MM.1S (cell line): Measurements from ENCODE around the gene DCDC2.
"Not testable (repeated sequence)": the region's sequence is repeated elsewhere in the genome, so short reads cannot be mapped to it uniquely, and the experiment has no call there.

Source experiments
- DNase-seq: peaks from one replicate; pipeline ENCODE4 v3.0.0-alpha.2; 2015
- H2AFZ ChIP-seq: fragments of 300-600 bp; sonication (generic); 2 replicates; pipeline ENCODE4 v1.6.0; 2016; ENCODE audit warnings: antibody characterized with exemption, low read length
- H3F3A ChIP-seq: fragments of 300-600 bp; sonication (generic); 2 replicates; pipeline ENCODE4 v1.6.1; 2016; ENCODE audit warnings: mild to moderate bottlenecking, antibody characterized with exemption, low read length, moderate library complexity, mixed read lengths; ENCODE audit not compliant: insufficient read depth
- H3K27ac ChIP-seq: fragments of 300-600 bp; sonication (generic); 2 replicates; pipeline ENCODE4 v1.5.1; 2016; ENCODE audit warnings: mild to moderate bottlenecking, low read length
- H3K27me3 ChIP-seq: fragments of 300-600 bp; sonication (generic); replicated peaks from 2 replicates; pipeline ENCODE4 v1.6.0; 2016; ENCODE audit warnings: low read length; ENCODE audit not compliant: insufficient read depth
- H3K36me3 ChIP-seq: fragments of 300-600 bp; sonication (generic); replicated peaks from 2 replicates; pipeline ENCODE4 v1.6.1; 2016; ENCODE audit warnings: mild to moderate bottlenecking, low read length, mixed read lengths; ENCODE audit not compliant: insufficient read depth
- H3K4me1 ChIP-seq: fragments of 300-600 bp; sonication (generic); 2 replicates; pipeline ENCODE4 v1.6.1; 2016; ENCODE audit warnings: low read length, mixed read lengths
- H3K4me2 ChIP-seq: fragments of 300-600 bp; sonication (generic); 2 replicates; pipeline ENCODE4 v1.6.0; 2016; ENCODE audit warnings: low read depth, low read length
- H3K4me3 ChIP-seq: fragments of 300-600 bp; sonication (generic); 2 replicates; pipeline ENCODE4 v1.5.1; 2016; ENCODE audit warnings: low read length, mixed read lengths
- H3K79me2 ChIP-seq: fragments of 300-600 bp; sonication (generic); 2 replicates; pipeline ENCODE4 v1.6.1; 2016; ENCODE audit warnings: mixed run types, low read length, mixed read lengths
- H3K9ac ChIP-seq: fragments of 300-600 bp; sonication (generic); 2 replicates; pipeline ENCODE4 v1.6.1; 2016; ENCODE audit warnings: low read length, mixed read lengths
- H3K9me2 ChIP-seq: fragments of 300-600 bp; sonication (generic); replicated peaks from 2 replicates; pipeline ENCODE4 v1.6.1; 2016; ENCODE audit warnings: mild to moderate bottlenecking, low read length, mixed read lengths; ENCODE audit not compliant: insufficient read depth
- H3K9me3 ChIP-seq: fragments of 300-600 bp; sonication (generic); replicated peaks from 2 replicates; pipeline ENCODE4 v1.6.1; 2016; ENCODE audit warnings: mild to moderate bottlenecking, low read length, mixed read lengths; ENCODE audit not compliant: insufficient read depth
- H4K20me1 ChIP-seq: fragments of 300-600 bp; sonication (generic); 2 replicates; pipeline ENCODE4 v1.6.1; 2016; ENCODE audit warnings: mild to moderate bottlenecking, low read length, moderate library complexity, mixed read lengths; ENCODE audit not compliant: insufficient read depth
- EZH2 ChIP-seq: fragments of 300-600 bp; sonication (generic); optimal IDR thresholded peaks from 2 replicates; pipeline ENCODE3; 2017; ENCODE audit warnings: low read depth, mild to moderate bottlenecking, antibody characterized with exemption, low read length, mixed read lengths
- EZH2phosphoT487 ChIP-seq: fragments of 300-600 bp; sonication (generic); IDR thresholded peaks from 2 replicates; pipeline ENCODE4 v1.6.1; 2018; ENCODE audit warnings: antibody characterized with exemption, low read length
- TF ChIP-seq, protein P1 (sequence below): fragments of 300-600 bp; sonication (generic); IDR thresholded peaks from 2 replicates; pipeline ENCODE4 v1.5.1; 2016; ENCODE audit warnings: antibody characterized with exemption, low read length, mixed read lengths

The DCDC2 gene

DNA sequence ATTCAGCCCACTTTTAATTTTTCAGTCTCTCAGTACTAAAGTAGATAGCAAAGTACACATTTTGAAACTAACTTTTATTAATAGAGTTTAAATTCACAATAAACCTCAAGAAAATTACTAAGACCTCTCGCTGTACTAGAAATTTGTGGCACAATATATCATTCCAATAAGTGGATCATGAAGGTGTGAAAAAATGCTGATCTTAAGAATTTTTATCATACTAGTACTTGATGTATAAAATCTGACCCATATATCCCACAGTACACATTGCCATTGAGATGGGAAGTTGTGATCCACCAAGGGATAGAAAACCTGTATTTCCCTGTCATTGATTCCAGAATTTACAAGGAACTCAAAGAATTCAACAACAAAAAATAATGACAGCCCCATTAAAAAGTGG, 85.7 kb downstream of the DCDC2 start:
- H3K9me2 ChIP-seq, result no peaks in the 10 kb centered on the region
- no peaks in the 10 kb centered on the region for H3K27me3 ChIP-seq
- DNase-seq, result no peak
- H3K4me2 ChIP-seq, result 0 out of 2 replicates have a peak overlapping the region, but pooled peaks have one; percentile 1
- H3K4me1 ChIP-seq, result peaks cover 10% of the 10 kb centered on the region; the same call in 1 of the 2 replicates
- no peaks in the 10 kb centered on the region for H3K79me2 ChIP-seq
- no peaks in the 10 kb centered on the region for H4K20me1 ChIP-seq
- no peaks in the 10 kb centered on the region for H3K9me3 ChIP-seq
- TF ChIP-seq EZH2phosphoT487 (no peak), EZH2 (no peak)
- TF ChIP-seq, protein P1, sequence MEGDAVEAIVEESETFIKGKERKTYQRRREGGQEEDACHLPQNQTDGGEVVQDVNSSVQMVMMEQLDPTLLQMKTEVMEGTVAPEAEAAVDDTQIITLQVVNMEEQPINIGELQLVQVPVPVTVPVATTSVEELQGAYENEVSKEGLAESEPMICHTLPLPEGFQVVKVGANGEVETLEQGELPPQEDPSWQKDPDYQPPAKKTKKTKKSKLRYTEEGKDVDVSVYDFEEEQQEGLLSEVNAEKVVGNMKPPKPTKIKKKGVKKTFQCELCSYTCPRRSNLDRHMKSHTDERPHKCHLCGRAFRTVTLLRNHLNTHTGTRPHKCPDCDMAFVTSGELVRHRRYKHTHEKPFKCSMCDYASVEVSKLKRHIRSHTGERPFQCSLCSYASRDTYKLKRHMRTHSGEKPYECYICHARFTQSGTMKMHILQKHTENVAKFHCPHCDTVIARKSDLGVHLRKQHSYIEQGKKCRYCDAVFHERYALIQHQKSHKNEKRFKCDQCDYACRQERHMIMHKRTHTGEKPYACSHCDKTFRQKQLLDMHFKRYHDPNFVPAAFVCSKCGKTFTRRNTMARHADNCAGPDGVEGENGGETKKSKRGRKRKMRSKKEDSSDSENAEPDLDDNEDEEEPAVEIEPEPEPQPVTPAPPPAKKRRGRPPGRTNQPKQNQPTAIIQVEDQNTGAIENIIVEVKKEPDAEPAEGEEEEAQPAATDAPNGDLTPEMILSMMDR, result no peak
- no peak overlapping the region for H3K9ac ChIP-seq
- H3K27ac ChIP-seq, result no peak overlapping the region
- no peak overlapping the region for H2AFZ ChIP-seq
- H3F3A ChIP-seq, result no peaks in the 10 kb centered on the region
- H3K4me3 ChIP-seq, result no peak overlapping the region
- H3K36me3 ChIP-seq, result no peaks in the 10 kb centered on the region

- Histone ChIP-seq H3K9ac (no peak overlapping the region), H3K4me3 (no peak overlapping the region), H3K36me3 (no peaks in the 10 kb centered on the region), H4K20me1 (no peaks in the 10 kb centered on the region), H3K4me1 (peaks cover 10% of the 10 kb centered on the region; the same call in 1 of the 2 replicates), H3F3A (no peaks in the 10 kb centered on the region), H3K9me2 (no peaks in the 10 kb centered on the region), H3K4me2 (no peak overlapping the region), H3K27ac (no peak overlapping the region), H3K27me3 (no peaks in the 10 kb centered on the region), H3K9me3 (no peaks in the 10 kb centered on the region), H2AFZ (no peak overlapping the region), H3K79me2 (no peaks in the 10 kb centered on the region)
- TF ChIP-seq, protein P1, result no peak
- TF ChIP-seq EZH2phosphoT487 (no peak), EZH2 (no peak)
- no peak for DNase-seq
Observed at GRCh38 chr6:24270011-24270410, 87.8 kb downstream of the DCDC2 start.

- not testable (repeated sequence) for H4K20me1 ChIP-seq, H3K4me3 ChIP-seq, H3K9me2 ChIP-seq, H3K9me3 ChIP-seq, DNase-seq, H3K27ac ChIP-seq, H3K79me2 ChIP-seq, H3K27me3 ChIP-seq, H3K9ac ChIP-seq, H3K4me2 ChIP-seq, H3K36me3 ChIP-seq, H2AFZ ChIP-seq, H3F3A ChIP-seq
- H3K4me1 ChIP-seq, result peaks cover 16% of the 10 kb centered on the region
Observed at GRCh38 chr6:24258214-24258613, 99.6 kb downstream of the DCDC2 start.

- Histone ChIP-seq H3K36me3 (no peaks in the 10 kb centered on the region), H3K4me2 (no peak overlapping the region), H3K4me1 (peaks cover 16% of the 10 kb centered on the region), H3K9me3 (no peaks in the 10 kb centered on the region), H3K27ac (no peak overlapping the region), H3K9ac (no peak overlapping the region), H3K9me2 (no peaks in the 10 kb centered on the region), H3K79me2 (no peaks in the 10 kb centered on the region), H3K27me3 (no peaks in the 10 kb centered on the region), H3F3A (peaks cover 7% of the 10 kb centered on the region; the same call in 1 of the 2 replicates), H3K4me3 (no peak overlapping the region), H4K20me1 (no peaks in the 10 kb centered on the region), H2AFZ (no peak overlapping the region)
- peak; percentile 13 for DNase-seq
- TF ChIP-seq EZH2, result no peak
- TF ChIP-seq, protein P1, result peak; percentile 31
Observed at GRCh38 chr6:24257282-24257681, 100.6 kb downstream of the DCDC2 start.
